Astrocyte (in vitro differentiated cells and primary cell): ENCODE data around the gene SFT2D1. TPM values are rescaled to one million over a fixed set of nuclear protein-coding genes. Genes with fewer than 3 reads are reported as not detected.

Experiments used
- DNase-seq: peaks from one replicate; pipeline ENCODE4 v3.0.0-alpha.2; 2010; ENCODE audit warnings: low read depth
- FAIRE-seq: peaks from 2 replicates; lab custom pipeline; 2011; peaks lifted over from hg19 to GRCh38; lab: Jason Lieb, UNC
- H2AFZ ChIP-seq: 2 replicates; pipeline ENCODE4 v1.6.0; 2012; ENCODE audit warnings: low read depth, low read length, inconsistent platforms
- H3K27ac ChIP-seq: 2 replicates; pipeline ENCODE4 v1.5.1; 2011; ENCODE audit warnings: low read depth, low read length, inconsistent platforms
- H3K27me3 ChIP-seq: 2 replicates; pipeline ENCODE4 v1.6.0; 2011; ENCODE audit warnings: low read length, inconsistent platforms; ENCODE audit not compliant: insufficient read depth
- H3K36me3 ChIP-seq: 2 replicates; pipeline ENCODE4 v1.5.1; 2011; ENCODE audit warnings: low read length, inconsistent platforms; ENCODE audit not compliant: insufficient read depth
- H3K4me1 ChIP-seq: 2 replicates; pipeline ENCODE4 v1.5.1; 2011; ENCODE audit warnings: low read length, inconsistent platforms; ENCODE audit not compliant: insufficient read depth
- H3K4me2 ChIP-seq: 2 replicates; pipeline ENCODE4 v1.6.0; 2012; ENCODE audit warnings: low read length, inconsistent platforms
- H3K4me3 ChIP-seq: 2 replicates; pipeline ENCODE4 v1.5.1; 2011; ENCODE audit warnings: low read depth, mild to moderate bottlenecking, low read length, inconsistent platforms; ENCODE audit not compliant: insufficient read depth
- H3K79me2 ChIP-seq: 2 replicates; pipeline ENCODE4 v1.6.0; 2012; ENCODE audit warnings: mild to moderate bottlenecking, low read length, inconsistent platforms; ENCODE audit not compliant: insufficient read depth
- H3K9ac ChIP-seq: 2 replicates; pipeline ENCODE4 v1.6.0; 2012; ENCODE audit warnings: mild to moderate bottlenecking, low read length, inconsistent platforms
- H3K9me3 ChIP-seq: 2 replicates; pipeline ENCODE4 v1.5.1; 2012; ENCODE audit warnings: low read depth, mild to moderate bottlenecking, low read length, inconsistent platforms; ENCODE audit not compliant: insufficient read depth
- H4K20me1 ChIP-seq: 2 replicates; pipeline ENCODE4 v1.6.0; 2012; ENCODE audit warnings: low read length, inconsistent platforms; ENCODE audit not compliant: insufficient read depth
- H3K27ac Mint-ChIP-seq: one replicate; pipeline ENCODE4 v1.8.0; 2021; ENCODE audit warnings: mild to moderate bottlenecking, mixed read lengths; ENCODE audit not compliant: unreplicated experiment
- H3K27me3 Mint-ChIP-seq: one replicate; pipeline ENCODE4 v1.8.0; 2021; ENCODE audit warnings: low read depth, mixed read lengths; ENCODE audit not compliant: unreplicated experiment
- H3K36me3 Mint-ChIP-seq: one replicate; pipeline ENCODE4 v1.8.0; 2021; ENCODE audit warnings: low read depth, mixed read lengths; ENCODE audit not compliant: unreplicated experiment
- H3K4me1 Mint-ChIP-seq: one replicate; pipeline ENCODE4 v1.8.0; 2021; ENCODE audit warnings: low read depth, mixed read lengths; ENCODE audit not compliant: unreplicated experiment
- H3K4me3 Mint-ChIP-seq: one replicate; pipeline ENCODE4 v1.8.0; 2021; ENCODE audit warnings: mild to moderate bottlenecking, moderate library complexity, mixed read lengths; ENCODE audit not compliant: unreplicated experiment
- H3K9me3 Mint-ChIP-seq: one replicate; pipeline ENCODE4 v1.8.0; 2021; ENCODE audit warnings: mild to moderate bottlenecking, mixed read lengths; ENCODE audit not compliant: unreplicated experiment
- EZH2 ChIP-seq: IDR thresholded peaks from 2 replicates; pipeline ENCODE4 v1.6.1; 2012; ENCODE audit warnings: mild to moderate bottlenecking, low read length, inconsistent platforms; ENCODE audit not compliant: insufficient read depth
- total RNA-seq: library from RNA; stranded (reverse); gene quantifications from 2 replicates; pipeline ENCODE4 v1.2.1, GENCODE V29; 2021
- TF ChIP-seq, protein P1 (sequence below): IDR thresholded peaks from 2 replicates; pipeline ENCODE4 v1.5.1; 2011; ENCODE audit warnings: low read depth, mild to moderate bottlenecking, inconsistent platforms, low read length, moderate library complexity; ENCODE audit not compliant: insufficient read depth

The SFT2D1 gene
- total RNA-seq, 1 donor from 2014 or later = 63.9 TPM

DNA sequence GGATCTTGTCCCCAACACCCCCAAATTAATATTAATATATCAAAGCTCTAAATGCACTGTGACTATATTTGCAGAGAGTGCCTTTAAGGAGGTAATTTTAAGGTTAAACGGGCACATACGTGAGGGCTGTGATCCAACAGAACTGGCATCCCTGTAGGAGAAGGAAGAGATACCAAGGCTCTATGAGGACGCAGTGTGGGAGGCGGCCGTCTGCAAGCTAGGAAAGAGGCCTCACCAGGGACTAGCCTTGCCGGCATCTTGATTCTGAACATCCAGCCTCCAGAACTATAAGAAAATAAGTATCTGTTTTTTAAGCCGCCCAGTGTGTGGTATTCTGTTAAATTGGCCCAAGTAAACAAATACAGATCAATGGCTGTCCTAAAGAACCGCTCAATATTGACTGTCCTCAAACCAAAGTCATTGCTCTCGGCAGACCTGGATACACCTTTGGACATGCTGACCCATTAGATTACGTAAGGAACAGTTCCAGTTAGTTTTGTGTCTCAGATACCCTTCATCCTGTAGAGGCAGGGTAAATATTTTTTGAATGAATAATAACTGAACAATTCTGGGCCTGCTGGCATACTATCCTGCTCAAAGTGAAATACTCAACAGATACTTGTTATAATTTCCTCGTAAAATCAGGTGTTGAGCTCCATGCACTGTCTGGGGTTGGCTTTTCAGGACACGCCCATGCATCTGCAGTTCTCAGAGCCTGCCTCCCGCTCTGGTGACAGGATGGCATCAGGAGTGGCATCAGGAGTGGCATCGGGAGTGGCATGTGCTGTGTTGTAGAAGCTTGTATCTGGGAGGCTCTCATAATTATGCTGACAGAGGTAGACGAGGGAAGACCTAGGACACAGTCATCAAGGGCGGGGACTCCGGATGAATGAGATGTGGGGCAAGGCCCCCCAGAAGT, 40.5 kb downstream of the SFT2D1 start:
- Mint-ChIP-seq H3K4me1 (no peaks in the 10 kb centered on the region), H3K36me3 (peaks cover 4% of the 10 kb centered on the region), H3K27ac (no peak overlapping the region), H3K27me3 (peaks cover 39% of the 10 kb centered on the region), H3K4me3 (no peak overlapping the region), H3K9me3 (peaks cover 4% of the 10 kb centered on the region)
- FAIRE-seq (no peak), DNase-seq (no peak)
- no peaks in the 10 kb centered on the region for H3K79me2 ChIP-seq
- H3K4me2 ChIP-seq = no peak overlapping the region
- no peak overlapping the region for H3K27ac ChIP-seq
- H3K4me3 ChIP-seq = no peak overlapping the region
- peaks cover 15% of the 10 kb centered on the region for H3K27me3 ChIP-seq
- no peaks in the 10 kb centered on the region for H3K9me3 ChIP-seq
- TF ChIP-seq, protein P1, sequence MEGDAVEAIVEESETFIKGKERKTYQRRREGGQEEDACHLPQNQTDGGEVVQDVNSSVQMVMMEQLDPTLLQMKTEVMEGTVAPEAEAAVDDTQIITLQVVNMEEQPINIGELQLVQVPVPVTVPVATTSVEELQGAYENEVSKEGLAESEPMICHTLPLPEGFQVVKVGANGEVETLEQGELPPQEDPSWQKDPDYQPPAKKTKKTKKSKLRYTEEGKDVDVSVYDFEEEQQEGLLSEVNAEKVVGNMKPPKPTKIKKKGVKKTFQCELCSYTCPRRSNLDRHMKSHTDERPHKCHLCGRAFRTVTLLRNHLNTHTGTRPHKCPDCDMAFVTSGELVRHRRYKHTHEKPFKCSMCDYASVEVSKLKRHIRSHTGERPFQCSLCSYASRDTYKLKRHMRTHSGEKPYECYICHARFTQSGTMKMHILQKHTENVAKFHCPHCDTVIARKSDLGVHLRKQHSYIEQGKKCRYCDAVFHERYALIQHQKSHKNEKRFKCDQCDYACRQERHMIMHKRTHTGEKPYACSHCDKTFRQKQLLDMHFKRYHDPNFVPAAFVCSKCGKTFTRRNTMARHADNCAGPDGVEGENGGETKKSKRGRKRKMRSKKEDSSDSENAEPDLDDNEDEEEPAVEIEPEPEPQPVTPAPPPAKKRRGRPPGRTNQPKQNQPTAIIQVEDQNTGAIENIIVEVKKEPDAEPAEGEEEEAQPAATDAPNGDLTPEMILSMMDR = no peak
- TF ChIP-seq EZH2 = no peak
- H4K20me1 ChIP-seq = no peaks in the 10 kb centered on the region
- H2AFZ ChIP-seq = no peak overlapping the region
- no peaks in the 10 kb centered on the region for H3K36me3 ChIP-seq
- no peak overlapping the region for H3K9ac ChIP-seq
- no peaks in the 10 kb centered on the region for H3K4me1 ChIP-seq

DNA sequence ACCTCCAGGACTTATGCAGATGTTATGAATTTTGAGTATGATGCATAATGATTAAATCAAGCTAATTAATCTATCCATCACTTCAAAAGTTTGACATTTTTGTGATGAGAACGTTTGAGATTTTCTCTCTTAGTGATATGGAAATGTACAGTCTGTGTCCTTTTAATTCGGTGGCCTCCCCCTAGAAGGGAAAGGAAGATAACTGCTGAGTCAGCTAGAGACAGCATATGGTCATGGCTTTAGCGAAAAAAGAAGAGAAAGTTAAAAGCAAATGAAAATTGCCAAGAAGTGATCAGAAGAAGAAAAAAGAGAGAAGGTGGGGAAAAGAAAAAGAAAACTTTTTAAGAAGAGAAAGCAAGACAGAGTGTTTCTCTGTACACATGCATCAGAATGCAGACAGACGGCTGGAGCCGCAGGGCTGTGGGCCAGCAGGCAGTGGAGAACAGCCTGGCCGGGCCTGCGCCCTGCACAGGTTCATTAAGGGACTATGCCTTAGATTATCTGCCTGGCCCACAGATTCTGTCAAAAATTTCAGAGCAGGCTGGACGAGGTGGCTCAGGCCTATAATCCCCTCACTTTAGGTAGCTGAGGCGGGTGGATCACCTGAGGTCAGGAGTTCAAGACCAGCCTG, 41.9 kb downstream of the SFT2D1 start:
- Histone ChIP-seq H3K36me3 (no peaks in the 10 kb centered on the region), H3K4me1 (no peaks in the 10 kb centered on the region), H3K4me2 (no peak overlapping the region), H3K4me3 (no peak overlapping the region), H3K27ac (no peak overlapping the region), H4K20me1 (no peaks in the 10 kb centered on the region), H3K9ac (no peak overlapping the region), H3K9me3 (peaks cover 3% of the 10 kb centered on the region), H3K79me2 (no peaks in the 10 kb centered on the region), H3K27me3 (peaks cover under 1% of the 10 kb centered on the region), H2AFZ (no peak overlapping the region)
- peaks cover 34% of the 10 kb centered on the region for H3K27me3 Mint-ChIP-seq
- peaks cover 4% of the 10 kb centered on the region for H3K36me3 Mint-ChIP-seq
- no peak overlapping the region for H3K27ac Mint-ChIP-seq
- no peak for TF ChIP-seq EZH2
- TF ChIP-seq, protein P1 = no peak
- peaks cover 6% of the 10 kb centered on the region for H3K9me3 Mint-ChIP-seq
- DNase-seq (no peak), FAIRE-seq (no peak)
- H3K4me3 Mint-ChIP-seq = no peak overlapping the region
- H3K4me1 Mint-ChIP-seq = no peaks in the 10 kb centered on the region
